ENCODE data around the gene SUFU. TPM values are rescaled to one million over a fixed set of nuclear protein-coding genes. Genes with fewer than 3 reads are reported as not detected.

Gene SUFU
- total and polyA plus RNA-seq, 2 of the 8 experiments (the other 6 are each of a cell fraction or from before 2014, with no cell fraction given), result 7.0 to 10.8 TPM

- TF ChIP-seq GABPA (IDR thresholded peaks at IDR 0.05; ENCODE audit: borderline replicate concordance, insufficient read depth, low read length) (no peak), TAF1 (IDR thresholded peaks at IDR 0.05; ENCODE audit: low read depth, low read length) (no peak), SP4 (IDR thresholded peaks at IDR 0.05; ENCODE audit: low read length) (no peak), KDM5A (IDR thresholded peaks at IDR 0.05; ENCODE audit: low read length) (no peak), RFX5 (IDR thresholded peaks at IDR 0.05; ENCODE audit: borderline replicate concordance, low read depth, low read length) (no peak)
Measured at GRCh38 chr10:102492344-102492939, 11.3 kb upstream of the SUFU start (continued).

Data from H1 (cell line).